ENCODE data around the gene PGLYRP3.
"Not testable (repeated sequence)": the region's sequence is repeated elsewhere in the genome, so short reads cannot be mapped to it uniquely, and the experiment has no call there.

PGLYRP3 gene

GRCh38 chr1:153348511-153349362 is 36.0 kb upstream of the PGLYRP3 start, which contains the start of gene PGLYRP4:
PGLYRP4 (minus strand) TSS chr1:153348841; CDS start chr1:153347932, 909 bp downstream.
- no peak for DNase-seq (ENCODE audit: low spot score)

- no peak for DNase-seq (ENCODE audit: low spot score)
Observed at GRCh38 chr1:153347856-153348255, 35.1 kb upstream of the PGLYRP3 start.

GRCh38 chr1:153347049-153347448 is 34.3 kb upstream of the PGLYRP3 start:
- DNase-seq (ENCODE audit: low spot score) = not testable (repeated sequence)

GRCh38 chr1:153346077-153346723 is 33.4 kb upstream of the PGLYRP3 start:
- DNase-seq (ENCODE audit: low spot score) = no peak

- DNase-seq (ENCODE audit: low spot score) = no peak
Observed at GRCh38 chr1:153345187-153346076, 32.7 kb upstream of the PGLYRP3 start.

GRCh38 chr1:153344718-153345025 is 31.9 kb upstream of the PGLYRP3 start:
- no peak for DNase-seq (ENCODE audit: low spot score)

- DNase-seq (ENCODE audit: low spot score) = no peak
Observed at GRCh38 chr1:153343811-153344717, 31.3 kb upstream of the PGLYRP3 start.

- no peak for DNase-seq (ENCODE audit: low spot score)
Observed at GRCh38 chr1:153343040-153343681, 30.4 kb upstream of the PGLYRP3 start.

- DNase-seq (ENCODE audit: low spot score) = no peak
Observed at GRCh38 chr1:153342178-153342577, 29.4 kb upstream of the PGLYRP3 start.

- DNase-seq (ENCODE audit: low spot score) = no peak
Observed at GRCh38 chr1:153341431-153341934, 28.7 kb upstream of the PGLYRP3 start.

GRCh38 chr1:153340356-153340755 is 27.6 kb upstream of the PGLYRP3 start:
- no peak for DNase-seq (ENCODE audit: low spot score)

- no peak for DNase-seq (ENCODE audit: low spot score)
Observed at GRCh38 chr1:153339802-153340201, 27.1 kb upstream of the PGLYRP3 start.

GRCh38 chr1:153337980-153338853 is 25.5 kb upstream of the PGLYRP3 start:
- DNase-seq (ENCODE audit: low spot score) = peak; percentile 18

- no peak for DNase-seq (ENCODE audit: low spot score)
Observed at GRCh38 chr1:153336650-153337049, 23.9 kb upstream of the PGLYRP3 start.

GRCh38 chr1:153333902-153334301 is 21.1 kb upstream of the PGLYRP3 start:
- no peak for DNase-seq (ENCODE audit: low spot score)

- no peak for DNase-seq (ENCODE audit: low spot score)
Observed at GRCh38 chr1:153324912-153325311, 12.2 kb upstream of the PGLYRP3 start.

- DNase-seq (ENCODE audit: low spot score) = no peak
Observed at GRCh38 chr1:153322568-153322967, 9.8 kb upstream of the PGLYRP3 start.

GRCh38 chr1:153318145-153318544 is 5.4 kb upstream of the PGLYRP3 start:
- DNase-seq (ENCODE audit: low spot score) = not testable (repeated sequence)

GRCh38 chr1:153316013-153316412 is 3.3 kb upstream of the PGLYRP3 start:
- DNase-seq (ENCODE audit: low spot score) = not testable (repeated sequence)

GRCh38 chr1:153314388-153314787 is 1.6 kb upstream of the PGLYRP3 start:
- DNase-seq (ENCODE audit: low spot score) = not testable (repeated sequence)

Data from kidney capillary endothelial cell (primary cell).